Measurements from ENCODE around the gene UCP3. TPM values are rescaled to one million over a fixed set of nuclear protein-coding genes. Genes with fewer than 3 reads are reported as not detected.

UCP3 gene
- total RNA-seq, 1 donor from 2014 or later: 0.06 TPM

- TF ChIP-seq CTCF (conservative IDR thresholded peaks at IDR 0.05; ENCODE audit: low read depth, low read length): no peak
- H3K4me3 ChIP-seq (ENCODE audit: low read depth, low read length): no peak overlapping the region
- DNase-seq (ENCODE audit: low read depth): no peak
Observed at GRCh38 chr11:73962101-73962705, 46.7 kb downstream of the UCP3 start.

- no peak for DNase-seq (ENCODE audit: low read depth)
- no peak for TF ChIP-seq CTCF (conservative IDR thresholded peaks at IDR 0.05; ENCODE audit: low read depth, low read length)
- H3K4me3 ChIP-seq (ENCODE audit: low read depth, low read length): no peak overlapping the region
Observed at GRCh38 chr11:73961321-73961720, 47.6 kb downstream of the UCP3 start.

- no peak overlapping the region for H3K4me3 ChIP-seq (ENCODE audit: low read depth, low read length)
- no peak for DNase-seq (ENCODE audit: low read depth)
- no peak for TF ChIP-seq CTCF (conservative IDR thresholded peaks at IDR 0.05; ENCODE audit: low read depth, low read length)
Observed at GRCh38 chr11:73958521-73959141, 50.3 kb downstream of the UCP3 start.

- no peak for TF ChIP-seq CTCF (conservative IDR thresholded peaks at IDR 0.05; ENCODE audit: low read depth, low read length)
- DNase-seq (ENCODE audit: low read depth): no peak
- H3K4me3 ChIP-seq (ENCODE audit: low read depth, low read length): no peak overlapping the region
Observed at GRCh38 chr11:73957654-73958361, 51.1 kb downstream of the UCP3 start.

GRCh38 chr11:73956876-73957653, 51.8 kb downstream of the UCP3 start:
- TF ChIP-seq CTCF (conservative IDR thresholded peaks at IDR 0.05; ENCODE audit: low read depth, low read length): no peak
- no peak for DNase-seq (ENCODE audit: low read depth)

GRCh38 chr11:73951797-73952196, 57.1 kb downstream of the UCP3 start:
- no peak for TF ChIP-seq CTCF (conservative IDR thresholded peaks at IDR 0.05; ENCODE audit: low read depth, low read length)
- no peak overlapping the region for H3K4me3 ChIP-seq (ENCODE audit: low read depth, low read length)
- no peak for DNase-seq (ENCODE audit: low read depth)

More at GRCh38 chr11:73956876-73957653, 51.8 kb downstream of the UCP3 start:
- no peak overlapping the region for H3K4me3 ChIP-seq (ENCODE audit: low read depth, low read length)
